HepG2 (cell line): Measurements from ENCODE around the gene CNIH4. TPM values are rescaled to one million over a fixed set of nuclear protein-coding genes. Genes with fewer than 3 reads are reported as not detected.

ENCODE experiments used
- ATAC-seq: fragments of 200-7000 bp; cut with Tn5 transposase; 3 replicates; pipeline ENCODE4 v1.9.1; 2020; ENCODE audit warnings: mild to moderate bottlenecking, moderate library complexity
- BruUV-seq: library from RNA; stranded (reverse); fragments of 400-500 nt; replicated peaks from 2 replicates; lab custom pipeline; 2021; lab: Mats Ljungman, UMichigan
- CTCF ChIA-PET: fragments of 300-600 bp; formaldehyde crosslinking; extraction: SDS; loops from one replicate; lab custom pipeline; 2021; ENCODE audit warnings: low total read pairs, inconsistent platforms, low intra/inter-chr PET ratio; lab: Yijun Ruan, JAX
- POLR2A ChIA-PET: fragments of 350-600 bp; sonication (Branson Sonifier 250); formaldehyde crosslinking; loops from one replicate; lab custom pipeline; 2020; ENCODE audit warnings: antibody characterized with exemption, inconsistent platforms; lab: Yijun Ruan, JAX
- DNase-seq: peaks from one replicate; pipeline ENCODE4 v3.0.0-alpha.2; 2015; ENCODE audit warnings: low spot score
- FAIRE-seq: peaks from 3 replicates; lab custom pipeline; 2011; peaks lifted over from hg19 to GRCh38; lab: Jason Lieb, UNC
- H2AFZ ChIP-seq: one replicate; pipeline ENCODE4 v1.6.1; 2011; ENCODE audit warnings: low read length, inconsistent platforms
- H3K27ac ChIP-seq: fragments of 300-600 bp; 3 replicates; pipeline ENCODE4 v1.8.0; 2011; ENCODE audit warnings: mixed run types, mild to moderate bottlenecking, mixed read lengths, low read length, inconsistent platforms; ENCODE audit not compliant: insufficient read depth; ENCODE audit errors: extremely low read length
- H3K27me3 ChIP-seq, 2 experiments: fragments of 200-600 bp in 1 of 2; 2 replicates in 1 of 2; 3 replicates in 1 of 2; pipeline versions ENCODE4 v1.6.0 to v1.8.0; 2011; ENCODE audit warnings: low read length in 2 of 2, mild to moderate bottlenecking in 2 of 2, moderate library complexity in 2 of 2, inconsistent platforms in 1 of 2; ENCODE audit not compliant: insufficient read depth in 2 of 2, control insufficient read depth in 1 of 2
- H3K36me3 ChIP-seq, 2 experiments: fragments of 200-600 bp in 1 of 2; replicated peaks in 1 of 2; 2 replicates in 1 of 2; 3 replicates in 1 of 2; pipeline versions ENCODE4 v1.5.1 to v1.8.0; 2011; ENCODE audit warnings: low read length in 2 of 2, inconsistent platforms in 1 of 2; ENCODE audit not compliant: insufficient read depth in 2 of 2, control insufficient read depth in 1 of 2
- H3K4me1 ChIP-seq: 2 replicates; pipeline ENCODE4 v1.5.1; 2012; ENCODE audit warnings: low read length, inconsistent platforms; ENCODE audit not compliant: insufficient read depth
- H3K4me2 ChIP-seq: 2 replicates; pipeline ENCODE4 v1.6.0; 2011; ENCODE audit warnings: low read depth, low read length, inconsistent platforms
- H3K4me3 ChIP-seq, 3 experiments: fragments of 200-600 bp in 1 of 3; sonication (generic), shearing (Covaris generic) in 1 of 3; replicated peaks in 1 of 3; 2 replicates each; pipeline ENCODE4 v1.5.1; 2011 to 2016; ENCODE audit warnings: low read length in 3 of 3, inconsistent platforms in 2 of 3, low read depth in 2 of 3, mild to moderate bottlenecking in 2 of 3, control low read depth in 1 of 3, mixed read lengths in 1 of 3; ENCODE audit not compliant: insufficient read depth in 1 of 3
- H3K79me2 ChIP-seq: one replicate; pipeline ENCODE4 v1.6.1; 2011; ENCODE audit warnings: low read length, inconsistent platforms; ENCODE audit not compliant: insufficient read depth
- H3K9ac ChIP-seq: 2 replicates; pipeline ENCODE4 v1.6.0; 2011; ENCODE audit warnings: mild to moderate bottlenecking, low read depth, low read length, inconsistent platforms; ENCODE audit not compliant: insufficient read depth
- H3K9me3 ChIP-seq: 2 replicates; pipeline ENCODE4 v1.5.1; 2012; ENCODE audit warnings: mild to moderate bottlenecking, low read length
- H4K20me1 ChIP-seq: 2 replicates; pipeline ENCODE4 v1.6.0; 2011; ENCODE audit warnings: inconsistent platforms, mild to moderate bottlenecking, low read length, moderate library complexity; ENCODE audit not compliant: insufficient read depth
- BCL6 ChIP-seq: IDR thresholded peaks from 2 replicates; pipeline ENCODE4 v1.6.1; 2016; ENCODE audit warnings: missing genetic modification reagents, missing compliant biosample characterization
- JARID2 ChIP-seq: sonication (generic); formaldehyde crosslinking; IDR thresholded peaks from 2 replicates; pipeline ENCODE4 v1.8.1; 2023; ENCODE audit warnings: missing genetic modification reagents, inconsistent platforms; ENCODE audit not compliant: insufficient replicate concordance
- KDM2A ChIP-seq: sonication (generic); formaldehyde crosslinking; IDR thresholded peaks from 2 replicates; pipeline ENCODE4 v1.4.0; 2020; ENCODE audit warnings: low read depth, missing genetic modification reagents, borderline replicate concordance
- MEIS1 ChIP-seq: sonication (generic); formaldehyde crosslinking; IDR thresholded peaks from 2 replicates; pipeline ENCODE4 v1.9.0; 2021; ENCODE audit warnings: mild to moderate bottlenecking, missing genetic modification reagents, moderate library complexity, borderline replicate concordance
- NAIF1 ChIP-seq: sonication (generic); formaldehyde crosslinking; IDR thresholded peaks from 2 replicates; pipeline ENCODE4 v1.5.0; 2020; ENCODE audit warnings: mild to moderate bottlenecking, missing genetic modification reagents, borderline replicate concordance
- RAD51 ChIP-seq: fragments of 450-650 bp; IDR thresholded peaks from 2 replicates; pipeline ENCODE4 v1.6.1; 2016; ENCODE audit warnings: borderline replicate concordance
- ZNF713 ChIP-seq: sonication (generic); formaldehyde crosslinking; IDR thresholded peaks from 2 replicates; pipeline ENCODE4 v1.4.0; 2020; ENCODE audit warnings: mild to moderate bottlenecking, missing genetic modification reagents
- WGBS: methylation state at CpG from one replicate; pipeline ENCODE4 v1.1.6; 2017; ENCODE audit warnings: low lambda C conversion rate; 5-methylcytosine and 5-hydroxymethylcytosine counted together
- in situ Hi-C: cut with HindIII; loops from 2 replicates; pipeline ENCODE4 v1.10.0; 2017; ENCODE audit warnings: low pct_unique_long_range_greater_than_20kb; ENCODE audit not compliant: extremely low pct_ligation_motif_present
- intact Hi-C: fragments of 100-400 bp; cut with micrococcal nuclease; formaldehyde crosslinking; loops from one replicate; pipeline ENCODE4 v1.10.0; 2022; ENCODE audit not compliant: unreplicated experiment
- polyA plus RNA-seq, 8 experiments: library from polyadenylated mRNA; depleted of rRNA in 3 of 8; stranded (reverse) in 7 of 8; unstranded in 1 of 8; fragments of >200 nt; fragmentation: Illumina TruSeq in 4 of 8; extraction: Trizol in 4 of 8; gene quantifications; 2 replicates each; pipeline versions ENCODE4 v1.2.1 to v1.2.3, GENCODE V29; 2011 to 2016; ENCODE audit warnings: low read depth in 4 of 8, missing spikeins in 1 of 8, mixed read lengths in 1 of 8; ENCODE audit not compliant: insufficient read depth in 1 of 8
- total RNA-seq, 5 experiments: library from RNA; depleted of rRNA; stranded (reverse); fragments of >200 nt; fragmentation: Illumina TruSeq; extraction: Trizol; gene quantifications; 2 replicates each; pipeline ENCODE4 v1.2.3, GENCODE V29; 2016; ENCODE audit warnings: low read depth in 1 of 5
- TF ChIP-seq, protein P1 (sequence below): sonication (generic); formaldehyde crosslinking; IDR thresholded peaks from 2 replicates; pipeline ENCODE4 v1.4.0; 2020; ENCODE audit warnings: missing genetic modification reagents, mild to moderate bottlenecking, borderline replicate concordance
- TF ChIP-seq, protein P2 (sequence below): sonication (generic); formaldehyde crosslinking; IDR thresholded peaks from 2 replicates; pipeline ENCODE4 v1.8.0; 2022; ENCODE audit warnings: mild to moderate bottlenecking, missing genetic modification reagents, borderline replicate concordance

CNIH4 gene
- total and polyA plus RNA-seq, 2 of the 13 experiments (the other 11 are each of a cell fraction or from before 2014, with no cell fraction given), result 51.8 to 52.9 TPM

DNA sequence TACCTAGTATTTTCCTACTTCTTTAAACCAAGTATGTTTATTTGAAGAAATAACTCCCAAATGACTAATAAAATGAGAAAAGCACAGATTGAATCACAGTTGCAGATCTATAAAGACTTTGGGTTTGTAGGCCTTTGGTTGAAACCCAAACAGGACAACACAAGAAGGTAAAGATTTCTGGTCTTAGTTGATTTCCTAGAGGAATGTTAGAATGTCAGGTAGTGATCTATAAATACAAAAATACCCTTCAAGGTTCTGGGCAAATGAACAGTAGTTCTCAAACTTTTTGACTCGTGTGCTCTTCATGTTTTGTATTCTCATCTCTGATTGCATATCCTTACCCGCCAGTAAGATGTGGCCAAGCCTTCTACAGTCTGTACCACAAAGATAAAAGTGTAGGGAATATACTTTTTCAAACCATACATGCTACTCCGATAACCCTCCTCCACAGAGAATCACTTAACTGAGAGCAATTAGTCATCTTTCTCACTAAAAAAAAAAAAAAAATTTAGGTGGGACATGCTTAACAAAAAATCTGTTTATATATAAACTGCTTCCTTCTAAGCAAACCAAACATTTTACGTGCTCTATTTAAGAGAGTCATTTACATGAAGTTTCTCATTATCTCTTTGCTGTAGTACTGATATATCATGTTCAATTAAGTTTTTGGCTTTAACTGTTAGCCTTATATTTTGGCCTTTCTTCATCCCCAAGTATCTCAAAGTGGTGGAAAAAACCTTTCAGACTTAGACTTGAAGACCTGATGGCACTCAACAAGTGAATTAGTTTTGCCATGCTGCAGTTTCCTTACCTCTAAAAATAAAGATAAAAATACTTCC is 36.0 kb downstream of the CNIH4 start (continued):
- no peak for TF ChIP-seq BCL6 (CRISPR knock-in tag)
- TF ChIP-seq, protein P1, sequence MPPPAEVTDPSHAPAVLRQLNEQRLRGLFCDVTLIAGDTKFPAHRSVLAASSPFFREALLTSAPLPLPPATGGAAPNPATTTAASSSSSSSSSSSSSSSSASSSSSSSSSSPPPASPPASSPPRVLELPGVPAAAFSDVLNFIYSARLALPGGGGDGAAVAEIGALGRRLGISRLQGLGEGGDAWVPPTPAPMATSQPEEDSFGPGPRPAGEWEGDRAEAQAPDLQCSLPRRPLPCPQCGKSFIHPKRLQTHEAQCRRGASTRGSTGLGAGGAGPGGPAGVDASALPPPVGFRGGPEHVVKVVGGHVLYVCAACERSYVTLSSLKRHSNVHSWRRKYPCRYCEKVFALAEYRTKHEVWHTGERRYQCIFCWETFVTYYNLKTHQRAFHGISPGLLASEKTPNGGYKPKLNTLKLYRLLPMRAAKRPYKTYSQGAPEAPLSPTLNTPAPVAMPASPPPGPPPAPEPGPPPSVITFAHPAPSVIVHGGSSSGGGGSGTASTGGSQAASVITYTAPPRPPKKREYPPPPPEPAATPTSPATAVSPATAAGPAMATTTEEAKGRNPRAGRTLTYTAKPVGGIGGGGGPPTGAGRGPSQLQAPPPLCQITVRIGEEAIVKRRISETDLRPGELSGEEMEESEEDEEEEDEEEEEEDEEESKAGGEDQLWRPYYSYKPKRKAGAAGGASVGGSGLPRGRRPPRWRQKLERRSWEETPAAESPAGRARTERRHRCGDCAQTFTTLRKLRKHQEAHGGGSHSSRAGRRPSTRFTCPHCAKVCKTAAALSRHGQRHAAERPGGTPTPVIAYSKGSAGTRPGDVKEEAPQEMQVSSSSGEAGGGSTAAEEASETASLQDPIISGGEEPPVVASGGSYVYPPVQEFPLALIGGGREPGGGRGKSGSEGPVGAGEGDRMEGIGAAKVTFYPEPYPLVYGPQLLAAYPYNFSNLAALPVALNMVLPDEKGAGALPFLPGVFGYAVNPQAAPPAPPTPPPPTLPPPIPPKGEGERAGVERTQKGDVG, result no peak
- no peak for TF ChIP-seq ZNF713 (CRISPR knock-in tag)

DNA sequence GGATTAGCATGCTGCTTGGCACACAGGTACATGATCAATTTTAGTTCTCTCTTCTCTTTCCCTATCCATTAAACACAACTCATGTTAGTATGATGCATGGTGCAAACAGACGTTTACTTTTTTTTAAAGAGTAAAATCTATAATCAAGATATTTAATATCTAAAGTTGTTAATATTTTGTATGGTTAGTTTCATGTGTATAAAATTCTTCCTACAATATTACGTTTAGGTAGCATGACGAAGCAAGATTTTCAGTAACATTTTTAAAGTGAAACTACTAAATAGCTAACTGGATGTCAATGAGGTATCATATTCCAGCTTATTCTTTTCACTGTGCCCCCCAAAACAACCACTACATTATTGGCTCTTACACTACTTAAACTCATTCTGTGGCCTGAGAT is 36.6 kb downstream of the CNIH4 start:
- Histone ChIP-seq H3K36me3 (peaks cover 18 to 87% of the 10 kb centered on the region in 2 experiments), H3K4me1 (no peaks in the 10 kb centered on the region), H2AFZ (no peak overlapping the region), H3K4me3 (no peak overlapping the region), H3K4me2 (no peak overlapping the region), H3K27ac (no peak overlapping the region), H4K20me1 (no peaks in the 10 kb centered on the region), H3K9me3 (no peaks in the 10 kb centered on the region), H3K79me2 (no peaks in the 10 kb centered on the region), H3K9ac (no peak overlapping the region), H3K27me3 (no peaks in the 10 kb centered on the region)
- in situ Hi-C loops, result no loop called here
- ATAC-seq (no peak), DNase-seq (no peak), FAIRE-seq (no peak)
- intact Hi-C loops, result loop anchor here (10.0 kb wide), 1 partner anchor 62 kb away; no protein-coding TSS in a partner anchor
- WGBS, result 96% methylated on average over 3 of the region's 3 CpGs
- CTCF ChIA-PET, result no interaction called here
- TF ChIP-seq, protein P2, sequence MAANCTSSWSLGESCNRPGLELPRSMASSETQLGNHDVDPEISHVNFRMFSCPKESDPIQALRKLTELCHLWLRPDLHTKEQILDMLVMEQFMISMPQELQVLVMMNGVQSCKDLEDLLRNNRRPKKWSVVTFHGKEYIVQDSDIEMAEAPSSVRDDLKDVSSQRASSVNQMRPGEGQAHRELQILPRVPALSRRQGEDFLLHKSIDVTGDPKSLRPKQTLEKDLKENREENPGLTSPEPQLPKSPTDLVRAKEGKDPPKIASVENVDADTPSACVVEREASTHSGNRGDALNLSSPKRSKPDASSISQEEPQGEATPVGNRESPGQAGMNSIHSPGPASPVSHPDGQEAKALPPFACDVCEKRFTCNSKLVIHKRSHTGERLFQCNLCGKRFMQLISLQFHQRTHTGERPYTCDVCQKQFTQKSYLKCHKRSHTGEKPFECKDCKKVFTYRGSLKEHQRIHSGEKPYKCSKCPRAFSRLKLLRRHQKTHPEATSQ (CRISPR knock-in tag), result no peak
- no peak for TF ChIP-seq NAIF1 (CRISPR knock-in tag)
- TF ChIP-seq JARID2 (CRISPR knock-in tag), result no peak
- TF ChIP-seq KDM2A (CRISPR knock-in tag), result no peak
- TF ChIP-seq MEIS1 (CRISPR knock-in tag), result no peak
- no peak for TF ChIP-seq RAD51
- BruUV-seq, result no TSS peak
- POLR2A ChIA-PET, result no interaction called here
